K562 (cell line): ENCODE measurements around the gene NSRP1.

Experiments
- CREB3 ChIP-seq: fragments of 450-650 bp; conservative IDR thresholded peaks from 2 replicates; pipeline ENCODE4 v1.6.1; 2016; ENCODE audit warnings: missing genetic modification characterization, low read depth, mild to moderate bottlenecking, missing compliant biosample characterization, moderate library complexity
- FOXM1 ChIP-seq, 2 experiments: fragments of 450-650 bp in 1 of 2; sonication (generic) in 1 of 2; formaldehyde crosslinking in 1 of 2; IDR thresholded peaks; 2 replicates each; pipeline versions ENCODE4 v1.6.1 to v1.9.0; 2017 to 2022; ENCODE audit warnings: low read depth in 2 of 2, mild to moderate bottlenecking in 2 of 2, missing genetic modification reagents in 1 of 2, moderate library complexity in 1 of 2
- GABPA ChIP-seq: fragments of 200-800 bp; sonication (Bioruptor generic); conservative IDR thresholded peaks from 2 replicates; pipeline ENCODE4 v1.6.1; 2016; ENCODE audit warnings: low read depth, missing genetic modification characterization, missing compliant biosample characterization
- ZBED1 ChIP-seq: IDR thresholded peaks from 2 replicates; pipeline ENCODE4 v1.6.1; 2014

DNA sequence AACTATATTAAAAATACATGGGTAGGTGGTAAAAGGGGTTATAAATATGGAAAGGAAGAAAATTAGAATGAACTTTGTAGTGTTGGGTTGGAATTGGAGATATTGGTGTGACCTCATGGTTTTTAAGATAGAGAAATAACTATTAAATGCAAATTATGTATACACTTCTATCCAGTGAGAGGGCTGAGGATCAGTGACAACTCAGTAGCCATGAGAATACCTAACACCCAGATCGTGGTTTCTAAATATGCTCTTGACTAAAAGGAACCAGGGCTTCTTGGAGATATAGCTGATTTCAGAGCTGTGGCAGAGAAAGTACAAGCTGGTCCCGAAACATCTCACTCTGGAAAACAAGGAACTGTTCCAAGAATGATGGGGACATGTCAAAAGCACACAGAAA lies 74.5 kb downstream of the NSRP1 start:
- no peak for TF ChIP-seq CREB3 (tag)
- TF ChIP-seq ZBED1: no peak
- TF ChIP-seq GABPA (tag): no peak
- no peak for TF ChIP-seq FOXM1 (IDR thresholded peaks at IDR 0.05; ENCODE audit: low read depth)
- TF ChIP-seq FOXM1 (CRISPR knock-in tag; IDR thresholded peaks at IDR 0.05; ENCODE audit: low read depth): no peak
